ENCODE measurements around the gene TMEM132E. TPM values are rescaled to one million over a fixed set of nuclear protein-coding genes. Genes with fewer than 3 reads are reported as not detected.

Gene TMEM132E
- total RNA-seq, 1 experiment from 2014 or later, result 0.04 TPM

DNA sequence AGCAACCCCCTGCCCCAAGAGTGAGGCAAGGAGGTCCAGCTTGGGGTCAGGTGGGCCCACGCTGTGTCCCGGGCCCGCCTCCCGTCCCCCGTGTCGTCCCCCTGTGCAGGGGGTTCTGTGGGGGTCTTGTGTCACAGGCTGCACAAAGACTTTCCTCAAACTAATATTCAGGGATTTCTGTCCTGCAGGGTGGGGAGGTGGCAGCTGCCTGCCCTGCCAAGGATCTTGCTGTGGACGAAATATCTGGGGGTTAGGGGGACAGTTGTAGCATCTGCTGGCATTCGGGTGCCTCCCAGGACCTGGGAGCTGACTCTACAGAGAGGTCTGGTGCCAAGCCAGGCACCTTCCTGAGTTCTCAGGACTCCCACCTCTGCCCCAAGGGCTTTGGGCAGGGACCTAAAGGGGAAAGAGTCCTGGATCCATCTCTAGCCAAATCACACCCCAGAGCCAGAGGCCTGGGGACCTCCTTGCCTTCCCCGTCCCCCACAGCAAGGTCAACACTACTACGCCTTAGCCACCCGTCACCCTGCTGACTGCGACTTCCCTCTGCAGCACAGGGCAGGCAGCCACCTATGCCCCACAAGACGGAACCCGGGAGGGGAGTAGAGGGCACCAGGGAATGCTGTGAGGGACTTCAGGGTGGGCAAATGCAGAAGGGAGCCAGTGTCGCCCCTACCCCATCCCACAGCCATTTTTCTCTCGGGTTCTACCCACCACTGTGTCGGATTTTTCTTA, 59.3 kb downstream of the TMEM132E start:
- intact Hi-C loops (cut with micrococcal nuclease; ENCODE audit: unreplicated experiment), result loop anchor here (2.0 kb wide), 3 partner anchors 54 to 218 kb away; no protein-coding TSS in a partner anchor
- CTCF ChIA-PET, result interaction anchor here (1.0 to 1.4 kb wide), 3 partner anchors 54 to 96 kb away, joined by 3 to 6 read pairs (median 4); no protein-coding TSS in a partner anchor

DNA sequence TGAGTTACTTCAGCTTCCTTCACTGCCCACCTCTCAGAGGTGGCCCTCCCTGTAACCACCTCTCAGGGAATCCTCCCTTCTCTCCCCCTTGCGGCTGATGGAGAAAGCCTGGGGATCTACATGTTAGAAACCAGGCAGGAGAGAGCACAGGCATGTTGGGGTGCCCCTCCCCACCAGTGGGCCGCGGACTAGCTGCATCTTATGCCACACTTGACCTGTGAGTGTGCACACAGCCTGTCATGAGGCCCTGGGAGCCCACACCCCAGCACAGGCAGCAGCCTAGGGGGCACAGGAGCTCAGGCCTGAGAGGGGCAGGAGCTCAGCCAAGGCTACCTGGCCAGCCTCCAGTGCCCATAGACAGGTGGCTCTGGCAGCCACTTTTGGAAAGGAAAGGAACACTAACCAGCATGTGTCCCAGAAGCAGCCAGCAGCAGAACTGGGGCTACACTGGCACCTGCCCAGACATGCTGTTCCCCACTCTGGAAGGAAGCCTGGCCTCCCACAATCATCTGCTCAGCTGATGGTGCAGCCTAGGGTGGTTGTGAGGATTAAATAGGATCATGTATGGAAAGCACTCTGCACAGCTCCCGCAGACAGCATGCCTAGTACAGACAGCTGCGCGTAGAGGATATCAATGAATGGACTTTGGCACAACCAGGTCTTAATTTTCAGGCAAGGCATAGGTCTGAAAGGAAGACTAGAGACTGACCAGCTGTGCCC, 60.5 kb downstream of the TMEM132E start:
- POLR2A ChIA-PET (ENCODE audit: low non-redundant PET), result no interaction called here
- intact Hi-C loops (cut with micrococcal nuclease; ENCODE audit: unreplicated experiment), result loop anchor here (2.0 kb wide), 3 partner anchors 55 to 219 kb away; no protein-coding TSS in a partner anchor

More for the DNA sequence above, 59.3 kb downstream of the TMEM132E start:
- Histone ChIP-seq H3K36me3 (ENCODE audit: insufficient read depth, low read length, poor library complexity, severe bottlenecking) (no peaks in the 10 kb centered on the region), H3K4me1 (ENCODE audit: insufficient read depth, low read length, poor library complexity, severe bottlenecking) (no peaks in the 10 kb centered on the region), H3K27me3 (replicated peaks; ENCODE audit: insufficient read depth, low read depth, low read length, poor library complexity) (no peaks in the 10 kb centered on the region), H3K27ac (ENCODE audit: low read depth, low read length, poor library complexity, severe bottlenecking) (no peak overlapping the region), H3K9me3 (ENCODE audit: low read depth, low read length, poor library complexity, severe bottlenecking) (no peaks in the 10 kb centered on the region), H3K4me3 (ENCODE audit: low read depth, low read length, poor library complexity, severe bottlenecking) (no peak overlapping the region)
- no peak for DNase-seq (ENCODE audit: low spot score)
- BruUV-seq (replicated peaks), result no TSS peak
- POLR2A ChIA-PET (ENCODE audit: low non-redundant PET), result no interaction called here
- TF ChIP-seq EZH2 (IDR thresholded peaks at IDR 0.05; ENCODE audit: borderline replicate concordance, low read depth, low read length, poor library complexity, severe bottlenecking), result no peak
- TF ChIP-seq, protein P1, sequence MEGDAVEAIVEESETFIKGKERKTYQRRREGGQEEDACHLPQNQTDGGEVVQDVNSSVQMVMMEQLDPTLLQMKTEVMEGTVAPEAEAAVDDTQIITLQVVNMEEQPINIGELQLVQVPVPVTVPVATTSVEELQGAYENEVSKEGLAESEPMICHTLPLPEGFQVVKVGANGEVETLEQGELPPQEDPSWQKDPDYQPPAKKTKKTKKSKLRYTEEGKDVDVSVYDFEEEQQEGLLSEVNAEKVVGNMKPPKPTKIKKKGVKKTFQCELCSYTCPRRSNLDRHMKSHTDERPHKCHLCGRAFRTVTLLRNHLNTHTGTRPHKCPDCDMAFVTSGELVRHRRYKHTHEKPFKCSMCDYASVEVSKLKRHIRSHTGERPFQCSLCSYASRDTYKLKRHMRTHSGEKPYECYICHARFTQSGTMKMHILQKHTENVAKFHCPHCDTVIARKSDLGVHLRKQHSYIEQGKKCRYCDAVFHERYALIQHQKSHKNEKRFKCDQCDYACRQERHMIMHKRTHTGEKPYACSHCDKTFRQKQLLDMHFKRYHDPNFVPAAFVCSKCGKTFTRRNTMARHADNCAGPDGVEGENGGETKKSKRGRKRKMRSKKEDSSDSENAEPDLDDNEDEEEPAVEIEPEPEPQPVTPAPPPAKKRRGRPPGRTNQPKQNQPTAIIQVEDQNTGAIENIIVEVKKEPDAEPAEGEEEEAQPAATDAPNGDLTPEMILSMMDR (conservative IDR thresholded peaks at IDR 0.05; ENCODE audit: low read depth, low read length), result peak; percentile 17; the same call in 1 of the 2 replicates

DNA sequence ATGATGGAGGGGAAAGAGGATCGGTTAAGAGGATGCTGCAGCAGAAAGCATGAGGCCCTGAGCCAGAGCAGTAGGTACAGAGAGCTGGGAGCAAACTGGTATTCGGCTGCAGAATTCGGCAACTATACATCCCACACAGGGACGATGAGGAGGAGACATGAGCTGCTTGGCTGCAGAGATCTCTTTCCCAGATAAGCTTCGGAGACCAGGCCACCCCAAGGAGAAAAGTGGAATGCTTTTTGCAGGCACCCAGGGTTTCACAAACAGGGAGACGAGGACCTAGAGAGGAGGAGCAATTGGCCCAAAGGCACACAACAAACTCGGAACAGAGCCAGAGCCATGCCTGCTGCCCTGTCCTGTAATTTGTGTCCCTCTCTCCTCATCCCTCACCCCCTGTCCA, 62.0 kb downstream of the TMEM132E start:
- no peaks in the 10 kb centered on the region for H3K27me3 ChIP-seq (replicated peaks; ENCODE audit: insufficient read depth, low read depth, low read length, poor library complexity)
- H3K4me1 ChIP-seq (ENCODE audit: insufficient read depth, low read length, poor library complexity, severe bottlenecking), result no peaks in the 10 kb centered on the region
- H3K9me3 ChIP-seq (ENCODE audit: low read depth, low read length, poor library complexity, severe bottlenecking), result no peaks in the 10 kb centered on the region
- ChIA-PET POLR2A (ENCODE audit: low non-redundant PET) (no interaction called here), CTCF (interaction anchor here (1.6 kb wide), 1 partner anchor 99 kb away, joined by 4 read pairs; no protein-coding TSS in a partner anchor)
- intact Hi-C loops (cut with micrococcal nuclease; ENCODE audit: unreplicated experiment), result no loop called here
- no peaks in the 10 kb centered on the region for H3K36me3 ChIP-seq (ENCODE audit: insufficient read depth, low read length, poor library complexity, severe bottlenecking)
- TF ChIP-seq, protein P1 (conservative IDR thresholded peaks at IDR 0.05; ENCODE audit: low read depth, low read length), result no peak
- no peak for TF ChIP-seq EZH2 (IDR thresholded peaks at IDR 0.05; ENCODE audit: borderline replicate concordance, low read depth, low read length, poor library complexity, severe bottlenecking)
- H3K4me3 ChIP-seq (ENCODE audit: low read depth, low read length, poor library complexity, severe bottlenecking), result no peak overlapping the region
- H3K27ac ChIP-seq (ENCODE audit: low read depth, low read length, poor library complexity, severe bottlenecking), result no peak overlapping the region
- no TSS peak for BruUV-seq (replicated peaks)
- DNase-seq (ENCODE audit: low spot score), result no peak

More for the DNA sequence above, 60.5 kb downstream of the TMEM132E start:
- H3K36me3 ChIP-seq (ENCODE audit: insufficient read depth, low read length, poor library complexity, severe bottlenecking), result no peaks in the 10 kb centered on the region
- H3K27ac ChIP-seq (ENCODE audit: low read depth, low read length, poor library complexity, severe bottlenecking), result no peak overlapping the region
- CTCF ChIA-PET, result interaction anchor here (0.6 to 1.6 kb wide), 3 partner anchors 45 to 620 kb away, joined by 3 to 4 read pairs (median 4); no protein-coding TSS in a partner anchor
- no peak for DNase-seq (ENCODE audit: low spot score)
- TF ChIP-seq, protein P1 (conservative IDR thresholded peaks at IDR 0.05; ENCODE audit: low read depth, low read length), result no peak
- no peak for TF ChIP-seq EZH2 (IDR thresholded peaks at IDR 0.05; ENCODE audit: borderline replicate concordance, low read depth, low read length, poor library complexity, severe bottlenecking)
- H3K27me3 ChIP-seq (replicated peaks; ENCODE audit: insufficient read depth, low read depth, low read length, poor library complexity), result no peaks in the 10 kb centered on the region
- H3K4me1 ChIP-seq (ENCODE audit: insufficient read depth, low read length, poor library complexity, severe bottlenecking), result no peaks in the 10 kb centered on the region
- no peak overlapping the region for H3K4me3 ChIP-seq (ENCODE audit: low read depth, low read length, poor library complexity, severe bottlenecking)
- BruUV-seq (replicated peaks), result no TSS peak
- H3K9me3 ChIP-seq (ENCODE audit: low read depth, low read length, poor library complexity, severe bottlenecking), result no peaks in the 10 kb centered on the region
